Kidney (tissue), 14 donors: Measurements from ENCODE around the gene FLG. TPM values are rescaled to one million over a fixed set of nuclear protein-coding genes. Genes with fewer than 3 reads are reported as not detected.

Experiments used
- DNase-seq, 5 donors: peaks; one replicate each; pipeline ENCODE4 v3.0.0-alpha.2; 2013 to 2020
- FAIRE-seq: peaks from 2 replicates; lab custom pipeline; 2012; peaks lifted over from hg19 to GRCh38; lab: Jason Lieb, UNC
- H3K27ac ChIP-seq, 2 donors: one replicate each; pipeline ENCODE4 v1.7.0; 2013; ENCODE audit warnings: low read depth in 2 of 2, low read length in 2 of 2, inconsistent platforms in 1 of 2
- H3K27me3 ChIP-seq: one replicate; pipeline ENCODE4 v1.7.1; 2013; ENCODE audit warnings: low read length, inconsistent platforms; ENCODE audit not compliant: control insufficient read depth, insufficient read depth
- H3K36me3 ChIP-seq, 3 donors: one replicate each; pipeline versions ENCODE4 v1.7.0 to v1.7.1; 2013; ENCODE audit warnings: low read length in 3 of 3, control low read depth in 1 of 3, inconsistent platforms in 1 of 3; ENCODE audit not compliant: insufficient read depth in 3 of 3, control insufficient read depth in 2 of 3
- H3K4me1 ChIP-seq, 3 donors: one replicate each; pipeline versions ENCODE4 v1.7.0 to v1.7.1; 2013; ENCODE audit warnings: low read length in 3 of 3, inconsistent platforms in 1 of 3, low read depth in 1 of 3; ENCODE audit not compliant: control insufficient read depth in 2 of 3, insufficient read depth in 2 of 3
- H3K4me3 ChIP-seq, 3 donors: one replicate each; pipeline versions ENCODE4 v1.7.0 to v1.8.1; 2013; ENCODE audit warnings: low read length in 3 of 3, control low read depth in 1 of 3, inconsistent platforms in 1 of 3
- H3K9ac ChIP-seq, 3 donors: one replicate each; pipeline versions ENCODE4 v1.7.0 to v1.7.1; 2013; ENCODE audit warnings: low read length in 3 of 3, control low read depth in 1 of 3, inconsistent platforms in 1 of 3
- H3K9me3 ChIP-seq, 3 donors: one replicate each; pipeline versions ENCODE4 v1.7.0 to v1.7.1; 2013; ENCODE audit warnings: low read length in 3 of 3, control low read depth in 1 of 3, inconsistent platforms in 1 of 3; ENCODE audit not compliant: control insufficient read depth in 2 of 3, insufficient read depth in 1 of 3
- CTCF ChIP-seq: IDR thresholded peaks from 3 replicates; pipeline ENCODE4 v1.5.1; 2012; ENCODE audit warnings: mild to moderate bottlenecking, moderate library complexity, borderline replicate concordance; ENCODE audit not compliant: insufficient read depth; ENCODE audit errors: extremely low read depth
- intact Hi-C: fragments of 100-400 bp; cut with DNase I; formaldehyde crosslinking; loops from one replicate; pipeline ENCODE4 v1.11.1; 2022
- polyA plus RNA-seq: library from polyadenylated mRNA; stranded (reverse); fragments of 350-450 nt; fragmentation: Illumina TruSeq; extraction: RNeasy Lipid Tissue Mini Kit (QIAGEN cat#74804); gene quantifications from one replicate; pipeline ENCODE4 v1.2.3, GENCODE V29; 2014; ENCODE audit warnings: low read depth, low replicate concordance; ENCODE audit not compliant: insufficient read depth
- total RNA-seq: library from RNA; stranded (reverse); fragmentation: NEBNext Ultra II Directional; extraction: Animal tissue kit (Norgen Biotek cat#: 25700); gene quantifications from one replicate; pipeline ENCODE4 v1.2.1, GENCODE V29; 2021
- donor health status: control.
- donor health status: control.
- donor health status: control.
- donor health status: control.
- donor health status: control.
- donor health status: DM: yes; HTN: yes; CAD: no.
- donor health status: Normal renal cell carcinoma (clear cell type).

Gene FLG
- total and polyA plus RNA-seq, 2 donors from 2014 or later, result not detected

DNA sequence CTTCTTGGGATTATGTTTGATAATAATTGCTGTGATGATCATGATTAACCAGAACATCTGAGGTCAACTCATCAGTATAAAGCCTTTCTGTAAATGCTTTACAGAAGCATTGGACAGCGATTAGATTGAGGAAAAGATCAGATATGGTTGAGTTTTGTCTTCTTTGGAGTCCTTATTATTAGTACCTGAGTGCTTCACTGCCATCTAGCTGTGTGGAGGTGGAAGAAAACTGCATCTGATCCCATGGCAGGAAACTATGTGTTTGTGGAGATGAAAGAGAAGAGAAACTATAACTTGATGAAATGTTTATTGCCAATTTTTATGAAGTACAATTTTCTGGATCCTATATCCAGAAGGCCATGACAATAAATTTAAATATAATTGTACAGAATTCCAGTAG, 23.4 kb upstream of the FLG start:
- Histone ChIP-seq H3K4me3 (no peak overlapping the region), H3K36me3 (peaks cover 0 to 2% (median 0%) of the 10 kb centered on the region in 3 donors), H3K4me1 (no peaks in the 10 kb centered on the region), H3K9ac (no peak overlapping the region), H3K9me3 (no peaks in the 10 kb centered on the region), H3K27me3 (no peaks in the 10 kb centered on the region), H3K27ac (no peak overlapping the region)
- TF ChIP-seq CTCF, result no peak
- FAIRE-seq (no peak), DNase-seq (no peak)
- intact Hi-C loops, result no loop called here

DNA sequence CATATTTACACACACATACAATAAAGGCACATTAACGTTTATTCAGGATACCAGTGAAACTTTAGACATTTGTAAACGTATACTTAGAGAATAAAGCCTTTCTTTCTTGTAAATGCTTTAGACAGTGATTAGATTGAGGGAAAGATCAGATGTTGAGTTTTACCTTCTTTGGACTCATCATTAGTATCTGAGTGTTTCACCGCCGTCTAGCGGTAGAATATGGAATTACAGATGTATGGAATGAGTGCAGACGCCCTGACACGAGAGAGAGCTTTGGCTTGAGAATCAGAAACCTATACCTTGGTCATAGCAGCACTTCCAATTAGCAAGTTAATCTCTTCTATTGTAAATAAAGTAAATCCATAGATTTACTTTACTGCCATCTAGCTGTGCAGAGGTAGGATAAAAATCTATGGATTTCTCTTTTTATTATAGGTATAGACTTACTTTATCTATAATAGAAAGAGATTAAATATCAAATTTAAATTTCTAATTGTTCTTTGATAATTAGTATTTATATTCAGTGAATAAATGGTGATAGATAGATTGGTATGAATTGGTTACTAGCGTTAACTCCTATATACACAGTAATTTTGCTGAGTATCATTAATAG, 22.2 kb upstream of the FLG start:
- Histone ChIP-seq H3K36me3 (no peaks in the 10 kb centered on the region), H3K27me3 (no peaks in the 10 kb centered on the region), H3K9me3 (no peaks in the 10 kb centered on the region), H3K27ac (no peak overlapping the region), H3K9ac (no peak overlapping the region), H3K4me3 (no peak overlapping the region), H3K4me1 (no peaks in the 10 kb centered on the region)
- FAIRE-seq, result peak; percentile 55
- intact Hi-C loops, result no loop called here
- DNase-seq, result peak in 3 of 5 donors; percentile 34 to 84 (median 75)
- TF ChIP-seq CTCF, result peak; percentile 80

DNA sequence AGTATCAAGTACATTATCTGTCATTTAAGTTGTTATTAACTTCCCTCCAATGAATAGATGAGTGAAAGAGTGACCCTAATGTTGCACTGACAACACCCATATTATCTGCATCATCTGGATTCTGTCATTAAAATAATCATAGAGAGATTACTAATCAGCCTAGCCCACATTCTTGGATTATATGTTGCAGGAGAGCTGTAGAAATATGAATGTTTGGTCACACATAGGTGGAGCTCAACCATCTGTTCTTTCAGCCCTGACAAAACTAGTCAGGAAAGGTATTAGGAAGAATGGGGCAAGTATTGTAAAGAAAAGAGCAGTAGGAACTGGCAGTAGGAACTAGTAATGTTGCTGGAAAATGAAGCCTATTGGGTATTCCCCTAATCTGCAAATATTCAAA, 19.4 kb upstream of the FLG start:
- Histone ChIP-seq H3K27ac (no peak overlapping the region), H3K4me3 (no peak overlapping the region), H3K9me3 (no peaks in the 10 kb centered on the region), H3K36me3 (no peaks in the 10 kb centered on the region), H3K4me1 (no peaks in the 10 kb centered on the region), H3K27me3 (no peaks in the 10 kb centered on the region), H3K9ac (no peak overlapping the region)
- TF ChIP-seq CTCF, result no peak
- FAIRE-seq (no peak), DNase-seq (no peak)
- intact Hi-C loops, result no loop called here

DNA sequence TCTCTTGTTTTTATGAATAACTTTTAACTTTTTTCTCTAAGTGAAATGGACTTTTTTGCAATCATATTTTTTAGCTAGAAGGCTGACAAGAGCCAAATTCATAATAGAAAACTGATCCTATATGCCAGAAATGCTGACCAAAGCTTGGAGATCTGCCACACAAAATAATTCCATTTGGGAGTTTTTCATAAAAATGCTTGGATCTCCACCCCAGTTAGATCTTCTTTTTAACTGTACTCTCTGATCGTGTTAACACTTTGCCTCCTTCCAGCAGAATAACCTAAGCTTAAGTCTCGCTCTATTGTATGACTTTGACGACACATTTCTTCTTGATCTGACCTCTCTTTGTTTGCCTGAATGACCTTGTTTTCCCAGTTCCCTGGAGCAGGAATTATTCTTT, 18.0 kb upstream of the FLG start:
- H3K4me1 ChIP-seq, result no peaks in the 10 kb centered on the region
- no peaks in the 10 kb centered on the region for H3K9me3 ChIP-seq
- intact Hi-C loops, result no loop called here
- no peaks in the 10 kb centered on the region for H3K27me3 ChIP-seq
- no peak overlapping the region for H3K4me3 ChIP-seq
- H3K27ac ChIP-seq, result no peak overlapping the region
- H3K36me3 ChIP-seq, result no peaks in the 10 kb centered on the region
- FAIRE-seq, result no peak
- no peak for TF ChIP-seq CTCF
- DNase-seq, result peak in 1 of 5 donors; percentile 16
- H3K9ac ChIP-seq, result no peak overlapping the region
